ENCODE results near the gene SBF1.

The SBF1 gene

GRCh38 chr22:50476868-50477267, 2.0 kb upstream of the SBF1 start:
- TF ChIP-seq PATZ1 (CRISPR knock-in tag; IDR thresholded peaks at IDR 0.05; ENCODE audit: borderline replicate concordance) (no peak), OSR1 (CRISPR knock-in tag; IDR thresholded peaks at IDR 0.05) (no peak), CSRNP3 (CRISPR knock-in tag; IDR thresholded peaks at IDR 0.05) (no peak), ARNTL (CRISPR knock-in tag; IDR thresholded peaks at IDR 0.05; ENCODE audit: borderline replicate concordance, low read depth) (no peak), ZNF8 (CRISPR knock-in tag; IDR thresholded peaks at IDR 0.05) (no peak), TCF4 (CRISPR knock-in tag; IDR thresholded peaks at IDR 0.05; ENCODE audit: borderline replicate concordance) (no peak), ISL1 (CRISPR knock-in tag; IDR thresholded peaks at IDR 0.05) (no peak), ZFP30 (CRISPR knock-in tag; IDR thresholded peaks at IDR 0.05) (no peak), BACH2 (CRISPR knock-in tag; IDR thresholded peaks at IDR 0.05; ENCODE audit: borderline replicate concordance) (no peak), ZNF70 (CRISPR knock-in tag; IDR thresholded peaks at IDR 0.05) (no peak), RARB (CRISPR knock-in tag; IDR thresholded peaks at IDR 0.05) (no peak), TSHZ2 (CRISPR knock-in tag; IDR thresholded peaks at IDR 0.05) (no peak), CSDC2 (CRISPR knock-in tag; IDR thresholded peaks at IDR 0.05) (no peak), ZFP3 (CRISPR knock-in tag; IDR thresholded peaks at IDR 0.05) (no peak), ESRRG (CRISPR knock-in tag; IDR thresholded peaks at IDR 0.05) (no peak), GLIS3 (CRISPR knock-in tag; IDR thresholded peaks at IDR 0.05) (no peak), PPARA (CRISPR knock-in tag; IDR thresholded peaks at IDR 0.05; ENCODE audit: borderline replicate concordance) (no peak), TOX (CRISPR knock-in tag; IDR thresholded peaks at IDR 0.05; ENCODE audit: borderline replicate concordance) (no peak), ZC3H10 (CRISPR knock-in tag; IDR thresholded peaks at IDR 0.05) (no peak)

GRCh38 chr22:50475652-50476002, 792 bp upstream of the SBF1 start:
- TF ChIP-seq CSRNP3 (CRISPR knock-in tag; IDR thresholded peaks at IDR 0.05), result no peak
- no peak for TF ChIP-seq ZNF565 (CRISPR knock-in tag; conservative IDR thresholded peaks at IDR 0.05; ENCODE audit: low read depth)
- no peak for TF ChIP-seq GLIS3 (CRISPR knock-in tag; IDR thresholded peaks at IDR 0.05)
- no peak for TF ChIP-seq BACH2 (CRISPR knock-in tag; IDR thresholded peaks at IDR 0.05; ENCODE audit: borderline replicate concordance)
- no peak for TF ChIP-seq ZFP30 (CRISPR knock-in tag; IDR thresholded peaks at IDR 0.05)
- TF ChIP-seq SNAI2 (CRISPR knock-in tag; IDR thresholded peaks at IDR 0.05), result no peak
- no peak for TF ChIP-seq ZFP3 (CRISPR knock-in tag; IDR thresholded peaks at IDR 0.05)
- no peak for TF ChIP-seq ZNF70 (CRISPR knock-in tag; IDR thresholded peaks at IDR 0.05)
- TF ChIP-seq PATZ1 (CRISPR knock-in tag; IDR thresholded peaks at IDR 0.05; ENCODE audit: borderline replicate concordance), result no peak
- TF ChIP-seq TSHZ2 (CRISPR knock-in tag; IDR thresholded peaks at IDR 0.05), result no peak
- no peak for TF ChIP-seq ZC3H10 (CRISPR knock-in tag; IDR thresholded peaks at IDR 0.05)
- no peak for TF ChIP-seq ZNF8 (CRISPR knock-in tag; IDR thresholded peaks at IDR 0.05)
- peak; percentile 3; the same call in 2 of the 3 replicates for ATAC-seq

More at GRCh38 chr22:50476868-50477267, 2.0 kb upstream of the SBF1 start:
- ATAC-seq, result no peak

Data from SK-N-SH treated with all-trans-retinoic acid at 6 μM for 48 hours (cell line).